Femur (tissue), 1 donor: ENCODE results near the gene SYMPK.

Experiments
- DNase-seq: peaks from one replicate; pipeline ENCODE4 v3.0.0-alpha.2; 2017

SYMPK gene

DNA sequence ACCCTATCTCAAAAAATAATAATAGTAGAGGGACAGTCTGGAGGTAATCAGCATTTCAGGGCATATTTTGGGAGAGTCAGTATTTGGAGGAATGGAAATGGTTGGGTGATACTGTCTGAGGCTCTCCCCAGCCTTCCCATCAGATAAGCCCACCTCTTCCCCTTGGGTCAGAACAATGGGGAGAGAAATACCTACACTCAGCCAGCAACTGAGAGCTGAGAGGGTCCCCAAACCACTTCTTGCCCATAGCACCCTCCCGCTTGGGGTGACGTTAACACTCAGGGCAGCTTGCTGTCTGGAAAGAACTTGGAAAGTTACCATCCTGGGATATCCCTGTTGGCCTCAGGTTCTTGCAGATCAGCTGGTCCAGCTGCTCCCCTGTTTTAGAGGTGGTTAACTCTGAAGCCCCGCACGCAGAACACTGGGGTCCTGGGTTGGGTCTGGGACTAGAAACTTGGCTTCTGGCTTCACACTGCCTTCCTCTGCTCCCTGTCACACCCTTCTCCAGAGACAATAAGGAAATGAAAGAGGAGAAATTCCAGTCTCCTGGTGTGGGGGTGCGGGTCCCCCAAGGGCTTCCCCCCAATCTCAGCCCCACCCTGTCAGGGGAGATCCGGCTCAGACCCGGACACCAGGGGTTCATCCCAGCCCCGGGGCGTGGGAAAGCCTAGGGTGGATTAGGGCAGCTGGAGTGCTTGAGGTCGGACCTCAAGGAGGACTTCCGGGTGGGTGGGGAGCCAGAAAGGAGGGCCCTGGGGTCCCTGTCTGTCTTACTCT, 3.6 kb upstream of the SYMPK start:
- DNase-seq: no peak

DNA sequence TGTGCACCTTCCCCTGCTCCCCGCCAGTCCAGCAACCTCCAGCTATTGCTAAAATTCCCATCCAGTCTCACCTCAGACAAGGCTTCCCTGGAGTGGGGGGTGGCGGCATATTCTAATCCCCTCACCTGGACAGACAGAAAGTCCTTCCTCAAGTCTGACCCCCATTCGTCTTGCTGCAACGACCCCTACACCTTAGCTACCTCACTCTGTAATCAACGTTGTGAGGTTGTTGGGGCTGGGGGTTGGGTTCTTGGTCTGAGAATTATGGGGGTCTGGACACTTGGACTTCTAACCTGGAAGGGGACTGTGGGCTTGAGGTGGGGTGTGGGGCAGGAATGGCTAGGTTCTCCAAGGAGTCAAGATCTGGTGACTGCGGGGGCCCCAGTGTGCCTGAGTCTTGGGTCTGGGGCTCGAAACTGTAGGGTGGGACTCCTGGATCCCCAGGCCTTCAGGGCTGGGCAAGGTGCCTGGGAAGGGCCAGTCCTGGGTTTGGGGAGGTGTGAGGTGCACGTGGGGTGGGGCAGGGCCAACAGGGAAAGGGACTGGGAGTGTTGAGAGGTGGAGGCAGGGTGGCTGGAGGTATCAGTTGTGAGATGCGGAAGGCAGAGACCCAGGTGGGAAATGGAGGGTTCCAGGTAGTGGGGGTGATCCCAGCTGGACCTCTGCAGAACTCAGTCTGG, 2.5 kb upstream of the SYMPK start:
- no peak for DNase-seq

DNA sequence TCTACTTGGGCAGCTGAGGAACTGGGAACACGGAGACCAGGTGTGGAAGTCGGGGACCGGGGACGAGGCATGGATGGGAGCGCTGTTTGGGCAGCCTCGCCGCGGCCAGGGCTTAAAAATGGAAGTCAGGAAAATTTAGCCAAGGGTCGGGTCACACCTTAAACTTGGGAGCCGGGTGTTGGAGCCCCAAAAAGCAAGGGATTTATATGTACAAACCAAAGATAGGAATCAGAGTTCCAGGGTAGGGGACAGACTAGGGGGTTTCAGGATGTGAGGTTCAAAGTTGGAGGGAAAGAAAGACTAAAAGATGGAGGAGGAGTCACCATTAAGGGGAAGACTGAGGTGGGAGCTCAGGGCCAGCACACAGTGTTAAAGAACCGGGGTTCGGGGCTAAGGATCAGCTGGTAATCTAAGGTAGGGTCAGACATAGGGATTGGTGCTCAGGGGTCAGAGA, 1.7 kb upstream of the SYMPK start:
- DNase-seq: no peak

DNA sequence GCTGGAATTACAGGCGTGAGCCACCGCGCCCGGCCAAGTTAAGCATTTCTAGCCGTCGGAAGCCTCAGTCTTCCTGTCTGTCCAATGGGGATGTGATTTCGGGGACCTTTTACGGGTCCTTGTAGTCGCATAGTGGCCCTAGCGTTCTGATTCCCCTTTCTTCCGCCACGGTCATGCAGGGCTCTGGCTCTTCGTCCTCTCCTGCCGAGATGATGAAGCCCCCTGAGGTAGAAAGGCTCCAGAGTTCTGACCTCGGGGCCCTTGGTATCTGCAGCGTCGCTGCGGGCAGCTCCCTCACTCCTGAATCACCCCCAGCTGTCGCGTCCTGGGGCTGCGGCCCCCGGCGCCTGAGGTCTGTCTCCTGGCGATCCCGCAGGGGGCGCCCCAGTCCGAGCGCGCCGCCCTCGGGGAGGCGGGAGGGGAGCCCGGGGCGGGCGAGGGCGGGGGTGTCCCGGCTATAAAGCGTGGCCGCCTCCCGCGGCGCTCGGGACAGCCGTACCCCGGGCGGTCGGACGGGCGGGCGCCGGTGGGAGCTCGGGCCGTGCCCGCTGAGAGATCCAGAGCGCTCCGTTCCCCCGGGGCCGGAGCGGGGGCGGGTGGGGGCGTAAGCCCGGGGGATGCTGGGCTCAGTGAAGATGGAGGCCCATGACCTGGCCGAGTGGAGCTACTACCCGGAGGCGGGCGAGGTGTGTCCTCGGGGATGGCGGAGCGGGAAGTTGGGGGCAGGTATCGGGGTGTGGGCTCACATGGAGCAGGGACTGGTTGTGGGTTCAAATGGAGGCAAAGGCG, 1.1 kb upstream of the SYMPK start, which contains the start of gene FOXA3:
Gene FOXA3 (plus strand): TSS at position 487 of the 789 bp plus-strand sequence. CDS start 131 bp downstream, at position 618.
- DNase-seq: peak; percentile 51

DNA sequence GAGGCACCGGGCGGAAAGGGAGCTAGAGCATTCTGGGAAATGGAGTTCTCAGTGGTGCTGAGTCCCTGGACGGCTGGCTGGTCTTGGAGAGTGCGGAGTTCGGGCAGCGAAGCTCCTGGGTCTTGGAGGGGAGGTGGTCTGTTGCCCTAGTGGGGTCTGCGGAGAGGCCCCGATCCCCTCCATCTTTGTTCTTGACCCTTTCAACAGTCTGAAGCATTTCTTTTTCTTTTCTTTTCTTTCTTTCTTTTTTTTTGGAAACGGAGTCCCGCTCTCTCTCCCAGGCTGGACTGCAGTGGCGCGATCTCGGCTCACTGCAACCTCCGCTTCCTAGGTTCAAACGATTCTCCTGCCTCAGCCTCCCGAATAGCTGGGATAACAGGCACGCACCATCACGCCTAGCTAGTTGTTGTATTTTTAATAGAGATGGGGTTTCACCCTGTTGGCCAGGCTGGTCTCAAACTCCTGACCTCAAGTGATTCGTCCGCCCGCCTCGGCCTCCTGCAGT, 440 bp upstream of the SYMPK start:
- no peak for DNase-seq

DNA sequence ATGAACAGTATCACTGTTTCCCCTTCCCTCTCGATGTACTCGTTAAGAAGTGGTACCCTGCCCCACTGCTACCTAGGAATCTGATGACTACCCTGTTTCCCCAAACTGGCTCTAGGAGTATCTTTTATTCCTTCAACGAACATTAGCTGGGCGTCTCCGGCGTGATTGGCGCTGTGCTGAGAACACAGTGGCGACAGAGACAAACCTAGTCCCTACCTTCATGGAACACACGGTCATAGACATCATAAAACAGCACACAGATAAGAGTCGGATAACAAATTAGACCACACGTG, 730 bp downstream of the SYMPK start:
- DNase-seq: no peak

DNA sequence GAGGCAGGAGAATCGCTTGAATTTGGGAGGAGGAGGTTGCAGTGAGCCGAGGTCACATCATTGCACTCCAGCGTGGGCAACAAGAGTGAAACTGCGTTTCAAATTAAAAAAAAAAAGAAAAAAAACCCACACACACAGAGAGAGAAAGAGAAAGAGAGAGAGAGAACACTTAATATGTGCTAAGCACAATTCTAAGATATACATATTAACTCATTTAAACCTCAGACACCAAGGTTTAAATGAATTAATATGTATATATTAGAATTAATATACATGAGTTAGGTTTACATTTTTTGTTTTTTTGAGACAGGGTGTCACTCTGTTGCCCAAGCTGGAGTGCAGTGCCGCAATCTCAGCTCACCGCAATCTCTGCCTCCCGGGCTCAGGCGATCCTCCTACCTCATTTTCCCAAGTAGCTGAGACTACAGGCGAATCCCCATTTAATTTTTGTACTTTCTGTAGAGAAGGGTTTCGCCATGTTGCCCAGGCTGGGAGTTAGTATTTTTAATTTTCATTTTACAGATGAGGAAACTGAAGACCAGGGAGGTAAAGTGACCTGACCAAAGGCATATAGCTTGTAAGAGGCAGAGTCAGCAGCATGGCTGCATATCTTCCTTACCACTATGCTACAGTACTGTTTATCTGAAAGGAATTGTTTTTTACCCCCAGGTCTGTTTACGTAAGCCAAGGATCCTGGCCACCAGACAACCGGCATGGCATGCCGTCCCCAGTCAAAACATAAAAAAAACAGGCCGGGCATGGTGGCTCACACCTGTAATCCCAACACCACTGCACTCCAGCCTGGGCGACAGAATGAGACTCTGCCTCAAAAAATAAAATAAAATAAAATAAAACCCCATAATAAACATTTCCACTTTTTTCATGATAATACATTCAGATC, 2.3 kb downstream of the SYMPK start:
- DNase-seq: no peak

DNA sequence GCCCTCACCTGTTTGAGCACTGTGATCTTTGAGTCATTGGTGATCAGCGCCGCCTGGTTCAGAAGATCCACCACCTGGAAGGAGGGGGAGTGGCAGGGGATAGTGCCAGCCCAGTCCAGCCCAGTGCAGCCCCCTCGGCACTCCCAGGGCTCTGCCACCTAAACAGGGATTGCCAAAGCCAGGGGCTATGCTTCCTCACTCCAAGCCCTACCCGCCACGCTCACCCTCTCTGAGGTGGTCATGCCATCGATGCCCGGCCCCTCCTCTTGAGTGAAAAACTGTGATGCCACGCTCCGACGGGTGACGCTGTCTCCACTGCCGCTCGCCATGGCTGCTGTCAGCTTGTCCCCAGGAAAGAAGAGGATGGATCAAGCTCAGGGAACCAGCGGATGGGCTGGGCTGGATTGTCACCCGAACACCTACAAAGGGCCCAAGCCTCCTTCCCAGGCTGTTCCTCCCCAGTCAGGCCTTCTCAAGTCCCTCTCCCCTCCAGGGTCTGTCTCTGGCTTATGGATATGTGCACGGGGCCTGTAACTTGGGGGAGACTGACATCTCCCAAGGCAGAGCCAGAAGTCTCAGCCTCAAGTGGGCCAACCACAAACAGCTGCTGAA, 8.7 kb downstream of the SYMPK start:
- no peak for DNase-seq

DNA sequence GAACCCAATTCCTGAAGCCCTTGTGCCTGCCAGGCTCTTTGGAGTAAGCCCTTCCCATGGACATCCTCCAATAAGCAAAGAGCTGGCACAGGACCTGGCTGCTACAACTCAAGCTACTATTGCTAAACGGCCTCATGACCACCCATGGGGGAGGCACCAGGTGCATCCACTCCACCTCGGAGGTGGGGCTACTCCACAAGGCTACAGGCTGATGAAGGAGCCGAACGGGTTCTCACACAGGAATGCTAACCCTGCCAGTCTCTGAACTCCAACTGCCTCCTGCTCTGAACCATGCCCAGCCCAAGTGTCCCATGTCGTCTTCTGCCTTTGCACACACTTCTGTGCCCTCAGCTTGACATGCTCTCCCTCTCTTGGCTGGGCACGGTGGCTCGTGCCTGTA, 10.0 kb downstream of the SYMPK start:
- no peak for DNase-seq

DNA sequence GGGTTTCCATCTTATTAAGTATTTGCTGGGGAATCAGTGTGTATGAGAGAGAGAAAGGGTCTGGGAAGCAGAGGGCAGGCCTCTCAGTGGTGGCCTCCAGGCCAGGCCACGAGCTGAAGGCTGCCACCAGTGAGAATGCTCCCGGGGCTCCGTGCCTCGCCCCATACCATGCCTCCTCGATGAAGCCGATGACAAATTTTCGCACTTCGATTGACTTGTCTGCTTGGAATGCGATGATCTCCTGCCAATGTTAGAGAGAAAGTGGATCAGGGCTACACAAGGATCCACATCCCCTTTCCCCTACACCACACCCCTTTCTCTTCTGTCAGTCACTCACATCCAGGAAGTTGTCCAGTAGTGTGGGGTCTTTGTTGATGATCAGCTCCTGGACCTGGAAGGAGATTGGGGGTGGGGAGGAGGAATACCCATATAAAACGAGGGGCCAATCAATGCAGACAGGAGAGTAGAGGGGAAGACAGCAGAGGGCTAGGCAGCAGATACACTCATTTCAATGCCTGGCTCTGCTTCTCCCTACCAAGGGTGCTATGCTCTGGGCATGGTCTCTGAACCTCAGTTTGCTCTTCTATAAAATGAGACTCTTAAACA, 10.7 kb downstream of the SYMPK start:
- no peak for DNase-seq

DNA sequence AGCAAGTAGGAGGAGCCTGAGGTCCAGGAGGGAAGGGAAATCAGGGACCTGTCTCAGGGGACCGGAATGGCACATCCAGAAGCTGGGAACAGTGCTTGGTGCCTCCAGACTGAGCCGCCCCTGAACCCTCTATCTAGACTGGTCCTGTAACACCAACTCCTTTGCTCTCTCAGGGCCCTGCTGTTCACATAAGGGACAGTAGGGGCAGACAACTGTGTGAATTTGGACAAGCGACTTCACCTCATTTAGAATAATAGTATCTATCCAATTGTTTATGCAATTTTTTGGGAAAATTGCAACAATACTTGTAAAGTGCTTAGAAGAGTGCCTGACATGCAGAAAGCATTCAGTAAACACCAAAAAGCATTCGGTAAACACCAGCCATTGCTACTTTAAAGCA, 14.0 kb downstream of the SYMPK start:
- DNase-seq: no peak

DNA sequence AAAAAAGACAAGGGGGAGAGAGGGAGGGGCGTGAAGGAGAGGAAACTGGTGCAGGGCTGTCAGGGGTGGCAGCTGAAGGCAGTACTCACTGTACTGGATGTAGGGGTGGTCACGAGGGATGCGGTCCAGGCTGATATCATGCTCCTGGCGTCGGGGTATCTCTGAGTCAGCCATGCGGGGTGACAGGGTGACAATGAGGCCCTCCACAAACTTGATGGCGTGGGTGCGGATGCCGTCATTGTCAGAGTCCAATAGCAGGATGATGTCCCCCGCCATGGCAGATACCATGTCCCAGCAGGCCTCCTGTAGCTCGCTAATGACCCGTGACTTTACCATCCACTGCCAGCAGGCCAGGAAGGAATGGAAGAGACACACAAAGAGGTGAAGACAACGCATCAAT, 15.3 kb downstream of the SYMPK start:
- no peak for DNase-seq

DNA sequence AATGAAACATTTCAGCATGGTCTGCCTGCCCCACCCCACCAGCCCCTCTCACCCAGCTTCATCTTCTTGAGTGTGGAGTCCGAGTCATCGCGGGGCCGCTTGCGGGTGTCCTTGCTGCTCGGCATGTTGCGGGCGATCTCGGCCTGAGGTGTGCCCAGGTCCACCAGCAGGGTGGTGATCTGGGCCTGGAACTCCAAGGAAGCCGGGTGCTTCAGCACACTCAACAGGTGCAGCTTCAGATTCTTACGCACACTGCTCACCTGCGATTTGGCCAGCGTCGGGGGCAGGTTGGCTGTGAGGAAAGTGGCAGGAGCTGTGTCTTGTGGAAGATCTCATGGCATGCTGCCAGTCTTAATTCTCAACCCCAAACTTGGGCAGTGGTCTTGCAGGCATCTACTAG, 20.7 kb downstream of the SYMPK start:
- DNase-seq: no peak

DNA sequence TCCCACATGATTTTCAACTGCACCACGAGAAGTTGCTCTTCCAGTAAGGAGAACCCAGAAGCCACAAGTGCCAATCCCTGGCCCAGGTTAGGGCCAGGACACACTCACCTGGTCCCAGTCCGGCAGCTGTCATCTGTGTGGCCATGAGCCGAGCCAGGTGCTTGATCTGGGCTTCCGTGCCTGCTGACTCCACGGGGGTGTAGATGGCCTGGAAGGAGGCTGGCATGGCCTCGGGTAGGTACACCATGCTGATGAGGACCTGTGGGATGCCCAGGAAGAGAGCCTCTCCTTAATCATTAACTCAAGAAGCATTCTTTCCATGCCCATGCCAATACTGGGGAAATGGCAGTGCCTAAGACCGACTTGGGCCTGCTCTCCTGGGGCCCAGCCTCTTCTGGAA, 28.0 kb downstream of the SYMPK start:
- DNase-seq: no peak

DNA sequence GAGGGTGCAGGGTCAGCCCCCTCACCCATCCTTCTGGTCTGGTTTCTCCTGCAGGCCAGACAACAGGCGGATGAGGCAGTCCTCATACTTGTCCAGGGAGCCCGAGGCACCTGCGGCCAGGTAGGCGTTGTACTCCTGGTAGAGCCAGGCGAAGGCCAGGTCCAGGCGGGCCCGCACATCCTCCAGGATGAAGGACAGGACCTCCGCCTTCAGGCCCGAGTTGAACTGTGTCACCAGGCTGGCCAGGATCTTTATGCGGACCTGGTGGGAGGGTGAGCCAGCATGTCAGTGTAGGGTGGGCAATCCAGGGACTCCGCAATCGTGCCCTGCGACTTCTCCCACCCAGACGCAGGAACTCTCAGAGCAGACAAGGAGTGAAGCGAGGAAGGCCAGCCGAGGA, 34.0 kb downstream of the SYMPK start:
- no peak for DNase-seq

DNA sequence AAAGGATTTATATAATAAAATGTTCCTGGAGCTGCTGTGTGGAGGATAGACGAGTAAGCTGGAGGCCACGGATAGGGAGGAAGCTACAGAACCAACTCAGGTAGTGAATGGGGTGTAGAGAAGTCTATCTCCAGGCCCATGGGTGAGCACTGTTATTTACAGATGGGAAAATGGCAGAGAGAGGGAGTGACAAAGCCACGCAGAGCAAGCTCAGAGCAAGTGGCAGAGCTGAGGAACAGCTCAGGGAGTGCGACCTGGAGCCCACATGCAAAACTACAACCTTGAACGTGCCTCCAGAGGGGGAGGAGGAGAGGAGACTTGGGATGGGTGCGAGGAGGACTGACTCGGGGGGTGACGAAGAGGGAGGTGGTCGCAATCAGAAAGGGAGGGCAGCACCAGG, 34.4 kb downstream of the SYMPK start:
- DNase-seq: peak; percentile 2

DNA sequence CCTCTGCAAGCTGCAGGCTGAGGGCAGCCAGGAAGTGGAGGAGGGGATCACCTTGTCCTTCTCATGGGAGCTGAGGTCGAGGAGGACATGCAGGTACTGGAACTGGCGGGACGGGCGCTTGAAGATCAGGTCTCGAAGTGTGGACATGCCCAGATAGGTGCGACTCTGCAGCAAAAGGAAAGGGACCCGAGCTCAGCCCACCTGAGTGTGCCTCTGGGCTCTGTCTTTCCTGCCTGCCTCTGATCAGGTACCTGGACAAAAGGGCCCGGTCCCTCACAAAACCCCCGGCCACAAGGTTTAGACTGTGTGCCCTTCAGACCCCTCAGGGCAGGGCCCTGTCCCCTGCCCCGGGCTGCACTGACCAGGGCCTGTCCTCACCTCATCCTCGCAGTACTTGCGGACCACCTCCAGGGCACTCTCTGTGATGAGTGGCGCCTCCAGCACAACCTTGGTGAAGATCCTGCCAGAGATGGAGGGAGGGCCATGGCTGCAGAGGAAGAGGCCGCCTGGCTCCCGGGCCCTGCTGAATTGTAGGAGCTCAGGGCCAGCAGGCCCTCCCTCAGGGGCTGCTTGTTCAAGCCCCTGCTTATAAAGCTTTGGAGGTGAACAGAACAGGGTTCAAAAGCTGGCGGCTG, 35.4 kb downstream of the SYMPK start:
- DNase-seq: peak; percentile 13

DNA sequence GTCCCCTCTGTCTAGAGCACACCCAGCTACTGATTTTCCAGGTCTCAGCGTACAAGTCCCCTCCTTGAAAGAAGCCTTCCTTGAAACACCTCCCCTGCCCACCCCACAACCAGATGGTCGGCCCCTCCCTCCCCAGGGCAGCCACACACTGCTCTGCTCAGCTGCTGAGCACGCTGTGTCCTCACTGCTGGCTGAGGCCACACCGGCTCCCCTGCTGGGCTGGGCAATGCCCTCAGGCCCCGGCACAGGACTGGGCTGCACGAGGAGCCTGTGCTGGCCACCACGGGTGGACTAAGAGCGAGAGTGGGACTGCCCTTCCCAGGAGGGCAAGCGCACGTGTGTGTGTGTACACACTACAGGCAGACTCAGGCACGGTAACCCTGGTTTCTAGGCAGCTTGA, 36.0 kb downstream of the SYMPK start:
- no peak for DNase-seq

DNA sequence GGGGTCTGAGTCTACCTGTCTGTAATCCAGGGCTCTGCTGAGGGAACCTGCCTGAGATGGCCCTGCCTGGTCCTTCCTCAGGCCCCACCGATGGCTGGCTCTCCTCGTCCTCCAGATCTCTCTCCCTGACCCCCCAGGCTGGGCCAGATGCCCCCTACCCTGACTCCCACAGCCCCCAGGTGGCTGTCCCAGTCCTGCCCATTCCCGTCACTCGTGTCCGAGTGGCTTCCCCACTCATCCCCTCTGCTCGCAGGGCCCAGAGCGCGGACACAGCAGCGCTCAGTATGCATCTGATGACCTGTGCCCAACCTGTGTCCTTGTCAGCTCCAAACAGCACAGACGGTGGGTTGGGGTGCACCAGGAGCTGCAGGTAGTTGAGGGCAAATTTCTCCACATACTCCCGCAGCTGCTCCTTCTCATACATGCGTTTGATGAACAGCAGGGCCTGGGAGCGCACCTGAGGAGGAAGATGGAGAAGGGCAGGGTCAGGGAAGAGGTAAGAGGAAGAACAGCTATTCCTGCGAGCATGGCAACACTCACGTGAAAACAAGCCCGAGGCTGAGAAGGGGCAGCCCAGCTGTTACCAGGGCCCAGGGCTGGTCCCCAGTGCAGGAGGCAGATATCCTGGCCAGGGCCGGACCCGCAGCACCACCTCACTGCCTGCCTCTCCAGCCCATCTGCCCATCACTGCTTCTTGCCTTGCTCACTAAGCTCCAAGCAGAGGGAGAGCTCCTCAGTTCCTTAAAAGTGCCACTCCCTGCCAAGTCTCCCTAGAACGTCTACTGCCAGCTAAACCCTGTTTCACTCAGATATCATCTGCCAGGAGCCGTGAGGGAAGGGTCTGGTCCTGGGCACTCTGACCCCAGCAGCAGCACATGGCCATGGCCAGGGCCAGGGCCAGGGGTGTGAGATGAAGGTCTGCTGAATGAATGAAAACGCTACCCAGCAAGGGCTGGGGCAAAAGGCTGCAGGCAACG, 36.7 kb downstream of the SYMPK start:
- DNase-seq: peak; percentile 13

DNA sequence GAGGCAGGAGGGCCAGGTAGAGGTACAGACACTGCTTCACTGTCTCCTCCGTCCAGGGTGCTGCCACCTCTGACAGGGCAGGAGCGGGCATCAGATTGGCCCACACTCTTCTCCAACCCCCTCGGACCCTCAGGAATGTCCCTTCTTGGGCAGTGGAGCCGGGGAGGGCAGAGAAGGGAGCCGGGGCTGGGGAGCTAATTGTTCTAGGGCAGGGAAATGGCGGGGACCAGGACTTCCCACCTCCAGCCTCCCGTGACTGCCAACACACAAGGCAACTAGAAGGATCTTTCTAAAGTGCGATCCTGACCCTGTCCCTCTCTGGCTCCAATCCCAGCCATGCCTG, 37.7 kb downstream of the SYMPK start:
- DNase-seq: peak; percentile 18
